B cell (primary cell): ENCODE measurements around the gene BMP5. TPM values are rescaled to one million over a fixed set of nuclear protein-coding genes. Genes with fewer than 3 reads are reported as not detected.

Source experiments
- ATAC-seq: fragments of 200-7000 bp; cut with Tn5 transposase; one replicate; pipeline ENCODE4 v1.10.0; 2021; ENCODE audit warnings: low read depth, mild to moderate bottlenecking, moderate number of reproducible peaks, moderate library complexity
- CTCF ChIA-PET: fragments of 350-600 bp; sonication (Branson Sonifier 250); formaldehyde crosslinking; loops from one replicate; lab custom pipeline; 2021; ENCODE audit warnings: antibody characterized with exemption, inconsistent platforms; lab: Charles Lee
- POLR2A ChIA-PET: fragments of 350-600 bp; sonication (Branson Sonifier 250); formaldehyde crosslinking; loops from one replicate; lab custom pipeline; 2021; ENCODE audit warnings: antibody characterized with exemption; lab: Charles Lee
- DNase-seq: peaks from one replicate; pipeline ENCODE4 v3.0.0; 2013
- H2AFZ ChIP-seq: 2 replicates; pipeline ENCODE4 v1.6.1; 2012; ENCODE audit warnings: mild to moderate bottlenecking, low read depth, low read length; ENCODE audit not compliant: insufficient read depth, poor library complexity, severe bottlenecking
- H3K27ac ChIP-seq, 2 donors: 1 replicate in 1 of 2; 2 replicates in 1 of 2; pipeline ENCODE4 v1.5.1; 2012 to 2013; ENCODE audit warnings: low read length in 2 of 2, mild to moderate bottlenecking in 2 of 2, moderate library complexity in 1 of 2
- H3K27me3 ChIP-seq, 4 experiments: fragments of 200-600 bp in 1 of 4; sonication (generic) in 1 of 4; replicated peaks in 1 of 4; 1 replicate in 2 of 4; 2 replicates in 2 of 4; pipeline versions ENCODE4 v1.6.1 to v1.7.0; 2013 to 2016; ENCODE audit warnings: low read length in 3 of 4, mild to moderate bottlenecking in 2 of 4, mixed read lengths in 1 of 4, moderate library complexity in 1 of 4; ENCODE audit not compliant: insufficient read depth in 4 of 4, control insufficient read depth in 3 of 4; ENCODE audit errors: control extremely low read depth in 1 of 4
- H3K36me3 ChIP-seq, 2 experiments: replicated peaks in 1 of 2; 1 replicate in 1 of 2; 2 replicates in 1 of 2; pipeline versions ENCODE4 v1.6.1 to v1.7.1; 2013; ENCODE audit warnings: low read length in 1 of 2; ENCODE audit not compliant: insufficient read depth in 2 of 2, control insufficient read depth in 1 of 2; ENCODE audit errors: control extremely low read depth in 1 of 2, extremely low read depth in 1 of 2
- H3K4me1 ChIP-seq, 2 donors: fragments of 200-600 bp in 1 of 2; sonication (generic) in 1 of 2; 1 replicate in 1 of 2; 2 replicates in 1 of 2; pipeline versions ENCODE4 v1.5.1 to v1.6.1; 2013 to 2017; ENCODE audit warnings: low read length in 2 of 2; ENCODE audit not compliant: control insufficient read depth in 2 of 2, insufficient read depth in 2 of 2
- H3K4me2 ChIP-seq: replicated peaks from 2 replicates; pipeline ENCODE3; 2012; ENCODE audit warnings: mild to moderate bottlenecking, low read depth, low read length; ENCODE audit not compliant: poor library complexity, severe bottlenecking
- H3K4me3 ChIP-seq, 5 experiments: fragments of 200-600 bp in 1 of 5; sonication (generic) in 1 of 5; 1 replicate in 3 of 5; 2 replicates in 2 of 5; pipeline versions ENCODE4 v1.5.1 to v1.7.0; 2011 to 2016; ENCODE audit warnings: low read length in 4 of 5, mild to moderate bottlenecking in 4 of 5, low read depth in 2 of 5, control low read depth in 1 of 5, moderate library complexity in 1 of 5; ENCODE audit not compliant: insufficient read depth in 1 of 5; ENCODE audit errors: control extremely low read depth in 1 of 5, extremely low read depth in 1 of 5
- H3K79me2 ChIP-seq: fragments of 200-600 bp; sonication (generic); one replicate; pipeline ENCODE4 v1.6.0; 2016; ENCODE audit warnings: low read length; ENCODE audit not compliant: control insufficient read depth, insufficient read depth
- H3K9ac ChIP-seq: fragments of 200-600 bp; sonication (generic); 2 replicates; pipeline ENCODE4 v1.6.1; 2017; ENCODE audit warnings: mild to moderate bottlenecking, low read length, moderate library complexity
- H3K9me3 ChIP-seq, 3 donors: one replicate each; pipeline versions ENCODE4 v1.6.1 to v1.7.1; 2013; ENCODE audit warnings: low read length in 2 of 3; ENCODE audit not compliant: control insufficient read depth in 2 of 3, insufficient read depth in 1 of 3; ENCODE audit errors: control extremely low read depth in 1 of 3
- H4K20me1 ChIP-seq: 2 replicates; pipeline ENCODE4 v1.6.0; 2012; ENCODE audit warnings: mild to moderate bottlenecking, low read length; ENCODE audit not compliant: insufficient read depth, control insufficient read depth, poor library complexity, severe bottlenecking
- H3K27ac Mint-ChIP-seq: one replicate; pipeline ENCODE4 v1.8.0; 2021; ENCODE audit warnings: mixed read lengths
- H3K27me3 Mint-ChIP-seq: one replicate; pipeline ENCODE4 v1.8.0; 2021; ENCODE audit warnings: mixed read lengths
- H3K4me1 Mint-ChIP-seq: one replicate; pipeline ENCODE4 v1.8.0; 2021; ENCODE audit warnings: mixed read lengths
- H3K4me3 Mint-ChIP-seq: one replicate; pipeline ENCODE4 v1.8.0; 2021; ENCODE audit warnings: mixed read lengths
- H3K9me3 Mint-ChIP-seq: one replicate; pipeline ENCODE4 v1.8.0; 2022; ENCODE audit warnings: mixed read lengths; ENCODE audit not compliant: insufficient read depth
- EZH2 ChIP-seq: IDR thresholded peaks from 2 replicates; pipeline ENCODE4 v1.6.1; 2012; ENCODE audit warnings: borderline replicate concordance, low read depth, mild to moderate bottlenecking, moderate library complexity, low read length; ENCODE audit not compliant: insufficient read depth, poor library complexity, severe bottlenecking
- WGBS: methylation state at CpG from one replicate; pipeline ENCODE4 v1.1.5; 2013; ENCODE audit warnings: missing lambda C conversion rate; ENCODE audit not compliant: insufficient coverage; 5-methylcytosine and 5-hydroxymethylcytosine counted together
- intact Hi-C: fragments of 100-400 bp; cut with micrococcal nuclease; formaldehyde crosslinking; loops from one replicate; pipeline ENCODE4 v1.10.0; 2022
- polyA plus RNA-seq: library from polyadenylated mRNA; depleted of rRNA; stranded (reverse); fragments of >200 nt; gene quantifications from 2 replicates; pipeline ENCODE4 v1.2.3, GENCODE V29; 2012
- total RNA-seq, 2 donors: library from RNA; stranded (reverse); fragments of 120-200 nt in 1 of 2; gene quantifications; 1 replicate in 1 of 2; 2 replicates in 1 of 2; pipeline versions ENCODE4 v1.2.3 to v1.2.4, GENCODE V29; 2013 to 2022
- TF ChIP-seq, protein P1 (sequence below): fragments of 200-600 bp; IDR thresholded peaks from one replicate; pipeline ENCODE4 v1.8.0; 2022; ENCODE audit warnings: antibody characterized with exemption, mild to moderate bottlenecking

The BMP5 gene
- total and polyA plus RNA-seq, 2 donors (not counting 1 experiment from before 2014, with no cell fraction given), result not detected

DNA sequence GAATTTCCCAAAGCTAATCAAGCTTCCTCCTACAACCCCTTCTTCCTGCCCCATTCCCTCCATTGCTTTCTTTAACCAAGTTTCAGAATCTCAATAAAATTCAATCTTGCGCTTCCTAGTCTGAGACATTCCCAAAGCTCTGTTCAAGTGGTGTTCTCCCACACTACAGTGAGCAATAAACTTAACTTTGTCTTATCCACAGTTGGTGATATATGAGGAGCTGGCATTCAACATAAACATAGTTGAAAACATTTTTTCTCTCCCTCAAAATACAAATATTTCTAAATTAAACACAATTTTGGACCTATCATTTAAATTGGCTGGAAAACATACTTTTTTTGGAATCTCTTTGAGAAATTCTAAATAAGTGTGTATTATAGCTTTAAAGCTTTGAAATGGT lies 166.7 kb downstream of the BMP5 start:
- Mint-ChIP-seq H3K4me3 (no peak overlapping the region), H3K4me1 (no peaks in the 10 kb centered on the region), H3K9me3 (no peaks in the 10 kb centered on the region), H3K27ac (no peak overlapping the region), H3K27me3 (no peaks in the 10 kb centered on the region)
- Histone ChIP-seq H3K36me3 (no peaks in the 10 kb centered on the region), H4K20me1 (no peaks in the 10 kb centered on the region), H2AFZ (no peak overlapping the region), H3K4me3 (no peak overlapping the region), H3K27ac (no peak overlapping the region), H3K9ac (no peak overlapping the region), H3K4me1 (no peaks in the 10 kb centered on the region), H3K9me3 (peaks cover 0 to 2% (median 0%) of the 10 kb centered on the region in 3 donors), H3K4me2 (no peak overlapping the region), H3K79me2 (no peaks in the 10 kb centered on the region), H3K27me3 (no peaks in the 10 kb centered on the region)
- DNase-seq, result no peak
- ATAC-seq, result no peak
- intact Hi-C loops, result no loop called here
- TF ChIP-seq, protein P1, sequence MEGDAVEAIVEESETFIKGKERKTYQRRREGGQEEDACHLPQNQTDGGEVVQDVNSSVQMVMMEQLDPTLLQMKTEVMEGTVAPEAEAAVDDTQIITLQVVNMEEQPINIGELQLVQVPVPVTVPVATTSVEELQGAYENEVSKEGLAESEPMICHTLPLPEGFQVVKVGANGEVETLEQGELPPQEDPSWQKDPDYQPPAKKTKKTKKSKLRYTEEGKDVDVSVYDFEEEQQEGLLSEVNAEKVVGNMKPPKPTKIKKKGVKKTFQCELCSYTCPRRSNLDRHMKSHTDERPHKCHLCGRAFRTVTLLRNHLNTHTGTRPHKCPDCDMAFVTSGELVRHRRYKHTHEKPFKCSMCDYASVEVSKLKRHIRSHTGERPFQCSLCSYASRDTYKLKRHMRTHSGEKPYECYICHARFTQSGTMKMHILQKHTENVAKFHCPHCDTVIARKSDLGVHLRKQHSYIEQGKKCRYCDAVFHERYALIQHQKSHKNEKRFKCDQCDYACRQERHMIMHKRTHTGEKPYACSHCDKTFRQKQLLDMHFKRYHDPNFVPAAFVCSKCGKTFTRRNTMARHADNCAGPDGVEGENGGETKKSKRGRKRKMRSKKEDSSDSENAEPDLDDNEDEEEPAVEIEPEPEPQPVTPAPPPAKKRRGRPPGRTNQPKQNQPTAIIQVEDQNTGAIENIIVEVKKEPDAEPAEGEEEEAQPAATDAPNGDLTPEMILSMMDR, result no peak
- TF ChIP-seq EZH2, result no peak
- no CpG with 5 or more reads among the region's 1 CpG for WGBS
- ChIA-PET CTCF (no interaction called here), POLR2A (no interaction called here)

DNA sequence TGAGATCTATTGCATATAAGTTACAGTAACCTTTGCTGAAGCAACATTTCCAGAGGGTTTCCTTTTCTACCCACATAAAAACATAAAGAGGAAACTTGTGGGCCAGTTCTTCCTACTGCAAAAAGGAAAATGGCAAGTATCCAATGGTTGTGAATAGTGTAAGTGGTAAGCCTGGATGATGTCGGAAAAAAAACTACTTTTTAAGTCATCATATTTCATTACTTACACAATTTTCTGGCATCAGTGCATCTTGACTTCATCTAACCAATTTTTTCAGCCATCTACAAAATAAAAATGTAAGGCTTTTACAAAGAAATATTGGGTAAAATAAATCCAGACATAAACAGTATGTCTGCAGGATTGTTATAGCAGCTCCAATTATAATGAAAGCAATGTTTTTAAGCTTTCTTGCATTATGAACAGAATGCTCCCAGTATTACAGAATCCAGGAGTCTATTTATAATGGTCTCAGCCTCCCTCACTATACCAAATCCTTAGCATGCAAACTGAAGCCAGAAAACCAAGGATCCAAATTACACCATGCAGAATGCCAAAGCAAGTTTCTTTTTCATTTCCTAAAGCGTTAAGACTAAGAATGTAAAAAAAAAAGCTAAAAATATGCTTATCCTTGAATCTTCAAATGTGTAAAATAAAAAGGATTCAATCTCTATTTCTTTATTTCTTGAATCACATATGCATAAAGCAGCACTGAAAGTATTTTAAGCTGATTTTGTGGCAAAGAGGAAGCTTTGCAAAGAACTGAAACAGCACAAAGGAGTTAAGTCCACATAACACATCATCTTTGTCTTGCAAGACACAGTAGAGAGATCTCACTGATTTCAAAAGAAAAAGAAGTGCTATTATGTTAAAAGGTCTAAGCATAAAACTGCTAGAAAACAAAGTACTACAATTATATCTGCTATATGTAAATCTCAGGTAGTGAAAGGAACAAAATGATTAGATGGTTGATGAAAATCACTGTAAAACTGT lies 169.6 kb downstream of the BMP5 start:
- Mint-ChIP-seq H3K27me3 (no peaks in the 10 kb centered on the region), H3K9me3 (no peaks in the 10 kb centered on the region), H3K4me3 (no peak overlapping the region), H3K4me1 (no peaks in the 10 kb centered on the region), H3K27ac (no peak overlapping the region)
- ATAC-seq, result no peak
- no peak overlapping the region for H3K9ac ChIP-seq
- no peaks in the 10 kb centered on the region for H3K4me1 ChIP-seq
- H3K4me2 ChIP-seq, result no peak overlapping the region
- TF ChIP-seq, protein P1, result no peak
- TF ChIP-seq EZH2, result no peak
- H4K20me1 ChIP-seq, result no peaks in the 10 kb centered on the region
- no peak overlapping the region for H3K4me3 ChIP-seq
- WGBS, result no CpG with 5 or more reads among the region's 2 CpGs
- H3K27ac ChIP-seq, result no peak overlapping the region
- H3K79me2 ChIP-seq, result no peaks in the 10 kb centered on the region
- intact Hi-C loops, result no loop called here
- POLR2A ChIA-PET, result no interaction called here
- no peaks in the 10 kb centered on the region for H3K36me3 ChIP-seq
- H3K9me3 ChIP-seq, result peaks cover 0 to 2% (median 0%) of the 10 kb centered on the region in 3 donors
- no peak overlapping the region for H2AFZ ChIP-seq
- no peaks in the 10 kb centered on the region for H3K27me3 ChIP-seq
- CTCF ChIA-PET, result no interaction called here
- DNase-seq, result no peak
